Activated CD4-positive, alpha-beta T cell treated with anti-CD3 and anti-CD28 coated beads, Interleukin-2, amount 50 U/mL, for 16 hours (primary cell): ENCODE data around the gene TRERF1.

Experiments
- DNase-seq: peaks from one replicate; pipeline ENCODE4 v3.0.0-alpha.2; 2020

TRERF1 gene

DNA sequence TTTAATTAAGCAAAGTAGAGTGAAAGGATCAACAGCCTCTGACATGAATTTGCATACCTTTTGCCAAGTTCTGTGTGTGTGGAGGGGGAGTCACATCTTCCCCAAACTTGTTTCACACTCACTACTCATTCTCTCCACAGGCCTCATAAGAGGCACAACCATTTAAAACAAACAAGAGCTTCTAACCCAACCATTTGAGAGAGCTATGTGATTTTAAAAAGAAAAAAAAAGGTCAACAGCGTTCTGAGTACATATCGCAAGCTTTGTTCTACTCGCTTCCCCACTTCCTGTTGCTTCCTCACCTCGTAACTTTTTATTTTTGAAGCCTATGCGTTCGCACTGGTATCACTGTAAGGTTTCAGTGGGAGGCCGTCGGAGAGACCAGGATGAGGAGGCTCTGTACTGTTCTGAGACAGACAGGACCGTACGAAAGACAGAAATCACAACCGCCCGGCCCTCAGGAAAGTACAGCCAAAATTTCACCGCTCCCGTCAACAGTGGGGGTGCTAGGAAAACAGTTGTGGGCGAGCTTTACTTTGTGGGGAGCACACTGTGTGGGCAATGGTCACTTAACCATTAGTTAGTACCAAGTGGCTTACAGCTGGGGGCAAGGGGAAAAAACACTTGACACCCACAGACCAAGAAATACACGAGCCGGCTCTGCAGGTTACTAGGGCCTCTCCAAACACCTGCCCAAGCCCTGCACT, 61.3 kb downstream of the TRERF1 start:
- DNase-seq, result peak; percentile 92

DNA sequence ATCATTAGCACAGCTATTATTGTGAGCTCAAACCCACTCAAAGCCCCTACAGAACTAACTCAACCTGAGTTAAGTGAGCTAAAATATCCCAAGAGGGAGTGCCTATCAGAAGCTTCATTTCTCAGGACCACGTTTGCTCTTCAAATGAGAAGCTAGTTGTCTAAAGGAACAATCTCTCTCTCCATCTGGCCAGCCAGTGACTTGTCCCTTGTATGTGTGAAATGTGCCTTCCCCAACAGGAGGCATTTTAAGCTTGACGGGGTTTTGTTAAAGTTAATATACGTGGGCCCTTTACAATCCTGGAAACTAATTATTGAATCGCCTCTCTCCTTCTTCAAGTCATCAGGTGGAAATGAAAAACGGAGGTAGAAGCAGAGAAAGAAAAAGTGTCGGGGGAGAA, 62.0 kb downstream of the TRERF1 start:
- no peak for DNase-seq

DNA sequence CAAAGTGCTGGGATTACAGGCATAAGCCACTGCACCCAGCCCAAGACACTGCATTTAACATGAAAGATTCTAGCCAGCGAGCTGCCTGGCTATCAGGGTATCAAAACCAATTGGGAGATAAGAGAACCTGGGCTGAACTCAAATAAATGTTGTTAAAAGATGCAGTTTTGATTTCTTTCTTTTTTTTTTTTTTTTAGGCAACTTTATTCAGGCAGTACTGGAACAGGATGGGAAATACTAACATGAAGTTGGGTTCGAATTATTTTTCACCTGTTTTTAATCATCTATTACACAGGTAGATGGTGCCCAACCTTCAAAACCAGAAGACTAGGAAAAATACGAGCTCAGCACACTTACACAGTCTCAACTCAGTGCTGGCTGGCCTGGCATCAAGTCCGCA, 63.7 kb downstream of the TRERF1 start:
- no peak for DNase-seq

DNA sequence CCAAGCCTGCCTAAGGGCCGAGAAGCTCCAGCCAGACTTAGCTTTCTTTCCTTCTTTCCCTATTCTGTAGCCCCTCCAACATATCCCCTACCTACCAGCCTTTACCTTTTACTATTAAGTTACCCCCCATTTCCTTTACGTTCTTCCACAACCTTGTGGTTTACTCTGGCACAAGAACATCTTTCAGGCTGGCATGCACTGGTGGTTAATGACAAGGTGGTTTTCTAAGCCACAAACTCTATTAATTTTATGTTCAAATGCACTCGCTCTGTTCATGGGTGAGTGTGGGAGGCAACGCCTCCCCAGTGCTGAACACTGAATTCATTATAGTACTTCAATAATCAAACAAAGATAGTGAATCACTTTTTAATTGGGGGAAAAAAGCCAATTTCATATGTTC, 64.4 kb downstream of the TRERF1 start:
- DNase-seq, result peak; percentile 66

DNA sequence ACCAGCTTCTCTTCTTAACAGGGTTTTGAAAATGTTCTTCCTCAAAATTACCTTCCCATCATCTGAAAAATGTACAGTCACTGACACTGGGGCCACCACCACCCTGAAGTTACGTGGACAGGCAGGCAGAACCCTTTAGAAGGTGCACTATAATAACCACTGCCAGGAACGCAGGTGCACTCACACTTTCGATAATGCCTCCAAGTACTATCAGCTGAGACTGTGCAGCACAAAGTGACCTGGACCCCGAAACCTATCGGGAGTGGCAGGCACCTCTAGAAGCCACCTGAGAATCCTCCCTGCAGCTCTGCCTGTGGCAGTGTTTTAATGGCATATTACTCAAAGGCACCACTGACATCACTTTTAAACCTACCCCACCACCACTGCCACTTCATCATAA, 66.4 kb downstream of the TRERF1 start:
- DNase-seq, result no peak

DNA sequence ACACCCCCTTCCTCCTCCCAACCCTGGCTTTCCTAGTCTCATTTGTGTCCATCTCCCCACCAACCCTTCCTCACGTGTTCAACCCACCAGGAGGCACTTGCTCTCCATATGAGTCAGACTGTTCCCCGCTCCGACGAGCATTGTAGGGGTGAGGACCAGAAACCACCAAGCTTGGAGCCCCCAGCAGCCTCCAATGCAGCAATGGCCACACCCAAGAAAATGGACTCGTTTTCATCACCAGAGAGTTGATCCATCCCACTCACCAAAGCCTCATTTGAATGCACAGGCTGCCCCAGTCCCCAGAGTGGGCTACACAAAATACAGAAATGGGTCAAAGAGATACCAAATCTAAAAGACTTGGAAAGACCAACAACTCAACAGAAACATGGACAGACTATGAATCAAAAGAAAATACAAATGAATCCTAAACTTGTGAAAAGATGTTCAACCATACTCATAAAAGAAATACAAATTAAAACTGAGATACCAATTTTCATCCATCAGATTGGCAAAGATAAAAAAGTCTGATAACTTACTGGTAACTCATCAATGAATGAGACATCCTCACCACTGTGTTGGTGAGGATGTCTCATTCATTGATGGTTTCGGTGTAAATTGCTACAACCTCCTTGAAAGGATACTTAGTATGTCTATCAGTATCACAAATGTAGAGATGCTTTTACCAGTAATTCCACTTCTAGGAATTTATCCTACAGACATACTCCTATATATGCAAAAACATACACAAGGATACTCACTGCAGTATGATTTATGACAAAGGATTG, 68.1 kb downstream of the TRERF1 start:
- peak; percentile 77 for DNase-seq

DNA sequence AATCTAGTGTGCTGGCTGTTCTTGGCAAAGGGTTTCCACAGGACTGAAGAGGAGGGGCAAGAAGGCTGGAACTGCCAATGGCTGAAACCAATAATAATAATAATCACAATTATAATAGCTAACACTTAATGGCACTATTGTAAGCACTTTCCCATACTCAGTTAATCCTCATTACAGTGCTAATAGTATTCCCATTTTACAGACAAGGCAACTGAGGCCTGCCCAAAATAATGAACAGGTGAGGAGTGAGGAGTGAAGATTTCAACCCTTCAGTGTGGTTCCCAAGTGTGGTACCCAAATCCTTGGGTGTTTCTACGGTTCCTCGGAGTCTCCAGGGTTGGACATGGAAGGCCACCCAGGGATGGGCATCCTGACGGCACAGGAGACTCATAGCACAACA, 69.9 kb downstream of the TRERF1 start:
- no peak for DNase-seq

DNA sequence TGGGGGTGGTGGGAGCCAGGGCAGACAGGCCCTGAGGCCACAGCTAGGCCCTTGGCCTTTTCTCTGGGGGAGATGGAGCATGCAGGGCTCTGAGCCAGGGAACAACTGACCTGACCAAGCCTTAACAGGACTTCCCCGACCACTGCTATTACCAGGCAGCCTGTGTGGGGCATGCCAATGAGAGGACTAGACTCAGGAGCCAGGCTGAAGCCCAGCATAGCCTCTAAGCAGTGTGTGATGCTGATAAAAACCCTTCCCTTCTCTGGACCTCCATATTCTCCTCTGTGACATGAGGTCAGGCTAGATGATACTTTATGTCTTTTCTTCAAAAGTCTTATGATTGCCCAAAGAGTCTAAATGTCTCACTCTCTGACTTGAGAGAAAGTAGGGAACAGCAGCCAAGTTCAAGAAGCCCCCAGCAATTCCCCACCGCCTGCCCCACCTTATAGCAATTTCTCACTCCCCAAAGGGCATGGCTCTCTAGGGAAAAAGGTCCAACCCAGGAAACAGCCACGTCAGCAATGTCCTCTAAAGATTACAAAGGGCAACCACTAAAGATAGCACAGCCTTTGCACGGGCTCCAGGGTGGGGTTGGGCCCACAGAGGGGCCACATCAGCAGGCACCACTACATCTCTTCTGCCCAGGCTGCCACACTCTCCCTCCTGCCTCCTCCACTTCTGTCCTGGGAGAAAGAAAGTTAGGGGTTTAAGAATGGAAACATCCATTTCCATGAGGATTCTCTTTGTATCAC, 71.3 kb downstream of the TRERF1 start:
- no peak for DNase-seq

DNA sequence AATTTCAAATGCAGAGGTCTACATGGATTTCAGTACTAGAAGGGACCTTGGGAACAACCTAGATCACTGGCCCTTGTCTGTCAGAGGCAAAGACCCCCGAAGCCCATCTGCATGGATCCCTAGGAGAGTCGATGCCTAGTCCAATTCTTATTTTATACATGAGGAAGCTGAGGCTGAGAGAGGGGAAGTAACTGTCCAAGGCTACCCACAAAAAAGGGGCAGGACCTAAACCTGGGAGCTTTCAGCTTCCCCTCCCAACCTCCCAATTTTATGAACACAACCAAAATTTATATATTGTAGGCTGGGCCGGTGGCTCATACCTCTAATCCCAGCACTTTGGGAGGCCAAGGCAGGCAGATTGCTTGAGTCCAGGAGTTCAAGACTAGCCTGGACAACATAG, 73.2 kb downstream of the TRERF1 start:
- DNase-seq, result no peak

DNA sequence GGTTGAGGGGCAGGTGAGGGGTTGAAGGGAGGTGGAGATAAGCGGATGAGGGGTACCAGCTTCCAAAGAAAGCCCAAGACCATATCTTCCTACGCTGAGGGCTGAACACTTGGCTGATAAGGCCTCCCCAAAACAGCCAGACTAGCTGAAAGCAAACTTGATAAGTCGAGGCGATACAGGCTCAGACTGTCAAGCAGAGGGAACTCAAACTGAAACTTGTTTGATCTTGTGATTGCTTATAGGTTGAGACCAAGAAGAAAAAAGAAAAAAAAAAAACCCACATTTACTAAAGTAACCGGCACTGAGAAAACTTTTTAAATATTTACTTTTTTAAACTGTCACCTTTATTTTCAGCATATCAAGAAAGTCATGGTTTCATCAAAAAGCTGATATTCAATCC, 73.6 kb downstream of the TRERF1 start:
- peak; percentile 80 for DNase-seq

DNA sequence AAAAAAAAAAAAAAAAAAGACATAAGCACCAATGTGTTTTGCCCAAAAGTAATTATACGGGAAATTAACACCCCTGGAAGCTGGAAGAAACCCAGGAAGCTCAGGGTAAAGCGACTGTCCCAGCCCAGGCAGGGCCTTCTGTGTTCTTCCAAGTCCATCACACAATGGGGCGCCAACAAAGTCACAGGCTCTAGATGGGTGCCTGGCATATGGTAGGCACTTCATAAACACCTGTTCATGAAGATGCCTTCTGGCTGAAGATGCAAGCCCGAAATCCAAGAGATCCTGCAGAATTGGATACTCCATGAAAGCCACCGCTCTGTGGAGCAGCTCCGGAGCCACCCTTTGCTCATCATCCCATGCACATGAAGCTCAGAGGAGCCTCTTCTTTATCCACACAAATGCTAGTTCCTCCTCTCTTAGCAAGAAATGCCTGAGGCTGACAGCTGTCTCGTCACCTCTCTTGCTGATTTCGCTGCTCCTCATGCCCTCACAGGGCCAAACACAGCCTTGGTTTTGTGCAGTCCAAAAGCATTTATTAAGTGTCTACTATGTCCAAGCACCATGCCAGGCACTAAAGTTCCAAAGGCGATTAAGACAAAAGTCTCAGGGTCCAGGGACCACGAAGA, 76.6 kb downstream of the TRERF1 start:
- DNase-seq, result no peak

DNA sequence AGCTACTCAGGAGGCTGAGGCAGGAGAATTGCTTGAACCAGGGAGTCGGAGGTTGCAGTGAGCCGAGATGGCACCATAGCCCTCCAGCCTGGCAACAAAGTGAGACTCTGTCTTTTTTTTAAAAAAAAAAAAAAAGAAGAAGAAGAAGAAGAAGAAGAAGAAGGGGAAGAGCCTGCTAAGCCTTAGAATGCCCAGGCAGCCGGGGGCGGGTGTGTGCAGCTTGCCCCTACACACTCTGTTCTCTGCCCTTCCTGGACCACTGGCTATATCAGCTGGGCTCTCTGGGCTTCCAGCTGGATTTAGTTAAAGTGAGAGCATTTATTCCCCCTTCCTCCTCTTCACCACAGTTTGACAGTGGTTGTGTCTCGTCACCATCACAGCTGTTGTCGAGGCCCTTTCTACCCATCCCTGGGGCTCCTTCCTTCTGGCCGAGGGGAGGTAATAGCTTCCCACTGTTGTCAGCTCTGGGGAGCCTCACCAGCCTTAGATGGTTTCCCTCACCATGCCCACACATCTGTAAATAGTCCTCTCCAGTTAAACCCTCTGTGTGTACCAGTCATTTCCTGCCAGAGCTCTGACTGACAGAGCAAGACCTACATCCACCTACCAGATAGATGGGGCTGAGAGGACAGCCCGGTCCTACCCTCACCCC, 77.6 kb downstream of the TRERF1 start:
- peak; percentile 73 for DNase-seq

DNA sequence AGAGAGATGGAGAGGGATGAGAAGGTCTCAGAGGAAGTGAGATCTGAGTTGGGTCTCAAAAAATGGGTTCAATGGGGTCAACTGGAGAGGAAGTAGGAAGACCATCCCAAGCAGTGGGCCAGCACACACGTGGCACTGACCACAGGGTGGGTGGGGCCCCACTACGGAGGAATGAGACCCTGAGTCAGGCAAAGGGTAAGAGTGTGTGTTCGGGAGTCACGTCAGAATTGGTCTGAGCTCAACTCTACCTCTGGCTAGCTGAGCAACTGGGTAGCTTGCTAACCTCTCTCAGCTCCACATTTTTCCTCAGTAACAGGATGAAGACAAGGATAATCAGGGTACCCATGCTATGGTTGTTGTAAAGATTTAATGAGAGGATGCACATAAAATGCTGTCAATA, 79.0 kb downstream of the TRERF1 start:
- DNase-seq, result no peak

DNA sequence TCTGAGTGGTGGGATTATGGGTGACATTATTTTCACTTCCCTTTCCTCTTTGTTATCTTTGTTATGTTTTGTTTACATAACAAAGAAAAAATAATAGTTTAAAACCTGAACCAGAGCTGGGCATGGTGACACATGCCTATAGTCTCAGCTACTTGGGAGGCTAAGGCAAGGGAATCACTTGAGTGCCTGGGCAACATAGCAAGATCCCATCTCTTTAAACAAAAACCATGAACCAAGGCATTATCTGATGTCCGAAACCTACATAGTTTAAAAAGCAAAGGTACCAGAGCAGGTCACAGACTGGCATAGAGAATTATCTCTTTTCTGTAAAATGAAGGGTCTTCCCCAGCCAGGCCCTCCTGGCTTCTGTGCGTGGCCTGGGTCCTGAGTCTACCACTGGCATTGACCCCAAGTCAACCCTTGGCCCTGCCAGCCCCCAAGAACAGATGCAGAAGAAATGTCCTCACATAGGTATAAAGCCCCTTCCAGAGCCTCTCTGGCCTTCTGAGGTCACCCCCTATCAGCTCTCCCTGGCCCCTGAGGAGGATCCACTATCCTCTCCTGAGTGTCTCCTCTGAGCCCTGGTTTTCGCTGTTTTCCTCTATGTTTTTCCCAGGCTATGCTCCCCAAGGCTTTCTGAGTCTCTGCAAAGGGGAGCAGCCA, 81.3 kb downstream of the TRERF1 start:
- no peak for DNase-seq

DNA sequence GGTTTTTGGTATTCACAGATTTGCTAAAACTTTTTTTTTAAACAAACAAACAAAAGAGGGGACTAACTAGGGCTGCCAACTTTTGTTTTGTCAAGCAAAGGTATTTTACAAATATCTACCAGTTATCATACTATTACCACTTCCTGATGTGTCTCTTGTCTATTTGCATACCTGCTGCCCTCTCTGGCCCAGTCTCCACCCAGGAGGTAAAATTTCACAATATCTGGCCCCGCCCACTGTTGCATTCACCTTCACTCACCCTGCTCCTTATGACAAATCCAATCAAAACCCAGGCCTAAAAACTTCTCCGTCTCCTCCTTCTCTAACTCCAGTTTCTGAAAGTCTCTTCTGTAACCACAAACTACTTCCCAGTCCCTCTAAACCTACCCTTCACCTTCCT, 82.2 kb downstream of the TRERF1 start:
- DNase-seq, result peak; percentile 72

DNA sequence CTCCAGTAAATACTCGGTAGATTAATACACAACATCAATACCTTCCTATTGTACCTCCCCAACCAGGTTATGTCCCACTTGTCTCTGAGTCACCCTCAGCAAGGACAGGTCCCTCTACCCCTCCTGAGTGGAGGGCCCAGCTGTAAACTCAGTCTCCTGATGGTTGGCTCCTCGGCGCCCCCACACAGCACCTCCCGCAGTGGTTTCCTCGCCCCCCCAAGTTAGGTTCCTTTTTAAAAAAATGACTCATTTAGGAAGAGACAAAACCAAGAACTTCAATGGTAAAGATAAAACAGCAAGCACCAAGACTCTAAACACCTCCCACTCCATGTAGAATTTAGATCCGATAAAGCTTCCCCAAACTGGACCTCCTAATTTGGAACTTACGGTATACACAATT, 83.5 kb downstream of the TRERF1 start:
- DNase-seq, result peak; percentile 86

DNA sequence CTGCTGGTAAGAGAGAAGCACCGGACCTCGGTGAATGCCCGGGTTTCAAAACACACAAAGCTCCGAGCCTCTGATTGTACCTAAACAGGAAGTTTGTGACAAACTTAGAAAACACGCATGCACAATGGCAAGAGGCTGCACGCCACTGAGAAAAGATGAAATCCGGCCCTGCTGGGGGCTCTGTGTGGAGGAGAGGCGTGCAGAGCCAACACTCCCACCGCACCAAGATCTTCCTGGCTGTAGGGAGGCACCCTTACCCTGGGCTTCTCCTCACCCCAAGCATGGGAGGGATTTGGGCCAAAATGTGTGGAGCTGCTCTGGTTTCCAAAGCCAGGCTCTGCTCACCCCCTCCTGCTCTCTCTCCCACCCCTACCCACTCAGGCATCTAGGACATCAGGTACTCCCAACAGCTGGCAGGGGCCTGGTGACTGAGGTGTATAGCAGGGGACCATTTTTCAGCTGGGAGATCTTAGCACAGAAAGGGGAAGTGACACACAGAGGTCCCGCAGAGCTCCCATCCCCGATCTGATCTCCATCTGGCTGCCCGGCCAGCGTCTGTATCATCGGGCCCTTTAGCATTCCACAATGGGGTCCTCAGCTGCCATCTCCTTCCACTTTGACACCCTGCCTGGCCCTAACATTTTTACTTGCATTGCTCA, 84.2 kb downstream of the TRERF1 start:
- peak; percentile 75 for DNase-seq

DNA sequence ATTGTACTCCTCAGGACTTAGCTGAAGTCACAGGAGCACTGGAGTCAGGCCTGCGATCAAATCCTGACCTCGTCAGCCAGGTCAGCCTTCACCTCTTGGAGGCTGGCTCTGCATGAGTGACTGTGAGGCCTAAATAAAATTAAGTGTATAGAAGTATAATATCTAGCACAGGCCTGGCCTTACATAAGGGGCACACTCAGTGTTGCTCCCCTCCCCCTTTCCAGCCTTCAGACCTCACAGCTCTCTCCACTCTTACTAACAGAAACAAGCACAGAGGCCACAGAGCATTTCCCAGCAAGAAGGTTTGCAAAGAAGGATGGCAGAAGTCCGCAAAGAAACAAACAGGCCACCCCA, 84.8 kb downstream of the TRERF1 start:
- DNase-seq, result no peak

DNA sequence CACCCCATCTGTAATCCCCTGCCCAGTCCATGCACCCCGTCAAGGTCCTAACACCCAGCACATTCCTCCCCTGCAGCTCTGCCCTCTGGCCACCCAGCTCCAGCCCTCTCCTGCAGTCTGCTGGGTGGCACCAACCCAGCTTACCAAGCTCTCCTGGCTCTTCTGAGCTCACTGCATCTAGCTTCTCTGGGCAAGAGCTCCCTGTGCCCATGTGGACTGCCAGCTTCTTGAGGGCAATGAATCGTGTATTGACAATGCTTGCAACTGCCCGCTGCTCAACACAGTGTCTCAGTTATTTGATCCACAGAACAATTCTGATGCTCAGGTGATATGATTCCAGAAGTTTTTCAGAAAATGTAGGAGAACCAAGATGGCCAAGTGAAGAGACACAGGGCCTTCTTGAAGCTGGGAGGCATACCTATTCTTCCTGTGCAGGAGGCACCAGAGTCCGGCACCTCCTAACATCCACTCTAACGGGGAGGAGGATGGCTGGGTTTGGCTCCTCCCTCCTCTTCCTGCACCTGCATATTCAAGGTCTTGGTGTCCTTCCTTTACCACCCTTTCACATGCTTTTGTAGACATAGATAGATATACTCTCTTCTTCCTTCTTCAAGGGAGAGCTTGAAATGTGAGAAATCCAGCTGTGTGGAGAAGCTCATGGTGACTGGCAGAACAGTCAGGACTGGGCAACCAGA, 85.6 kb downstream of the TRERF1 start:
- no peak for DNase-seq

DNA sequence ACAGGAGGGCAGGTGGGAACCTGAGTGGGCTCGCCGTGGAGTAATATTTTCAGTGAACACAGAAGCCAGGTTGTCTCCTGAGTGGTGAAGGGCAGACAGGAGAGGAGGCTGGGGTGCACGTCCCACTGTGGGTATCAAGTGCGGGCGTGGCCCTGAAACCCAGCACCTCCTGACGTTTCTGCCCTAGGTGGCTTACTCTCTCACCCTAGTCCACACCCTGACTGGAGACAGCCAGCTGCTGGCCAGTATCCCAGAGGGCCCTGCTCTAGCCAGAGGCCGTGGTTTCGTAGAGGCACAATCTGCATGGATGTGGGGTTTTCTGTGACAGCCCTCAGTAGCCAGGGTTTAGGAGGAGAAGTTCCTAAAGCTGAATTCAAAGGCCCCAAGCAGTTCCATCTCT, 86.7 kb downstream of the TRERF1 start:
- DNase-seq, result no peak
